NCI-H2029 treated with DMSO at 0.1 percent for 48 hours (cell line): ENCODE data around the gene RPN2.

Source experiments
- DNase-seq: peaks from one replicate; lab custom pipeline; 2025; lab: John Stamatoyannopoulos, UW

Gene RPN2

GRCh38 chr20:37218976-37219375 is 39.8 kb downstream of the RPN2 start:
- no peak for DNase-seq

- no peak for DNase-seq
Measured at GRCh38 chr20:37219751-37220668, 40.9 kb downstream of the RPN2 start.

GRCh38 chr20:37220731-37221130 is 41.6 kb downstream of the RPN2 start:
- DNase-seq = no peak

- no peak for DNase-seq
Measured at GRCh38 chr20:37222086-37222485, 43.0 kb downstream of the RPN2 start.

- peak; percentile 2 for DNase-seq
Measured at GRCh38 chr20:37223053-37223452, 43.9 kb downstream of the RPN2 start.

GRCh38 chr20:37225146-37225545 is 46.0 kb downstream of the RPN2 start:
- no peak for DNase-seq

- DNase-seq = no peak
Measured at GRCh38 chr20:37226889-37227288, 47.8 kb downstream of the RPN2 start.

- DNase-seq = no peak
Measured at GRCh38 chr20:37228082-37228481, 49.0 kb downstream of the RPN2 start.

- no peak for DNase-seq
Measured at GRCh38 chr20:37228656-37229055, 49.5 kb downstream of the RPN2 start.

- no peak for DNase-seq
Measured at GRCh38 chr20:37229357-37229756, 50.2 kb downstream of the RPN2 start.

- DNase-seq = no peak
Measured at GRCh38 chr20:37230200-37230599, 51.1 kb downstream of the RPN2 start.

GRCh38 chr20:37231947-37232630 is 53.0 kb downstream of the RPN2 start:
- no peak for DNase-seq

GRCh38 chr20:37233548-37234253 is 54.6 kb downstream of the RPN2 start:
- no peak for DNase-seq

- no peak for DNase-seq
Measured at GRCh38 chr20:37234254-37234581, 55.1 kb downstream of the RPN2 start.

- no peak for DNase-seq
Measured at GRCh38 chr20:37235065-37235464, 55.9 kb downstream of the RPN2 start.

GRCh38 chr20:37236462-37236861 is 57.3 kb downstream of the RPN2 start:
- DNase-seq = no peak

GRCh38 chr20:37237656-37238055 is 58.5 kb downstream of the RPN2 start:
- DNase-seq = no peak

GRCh38 chr20:37238426-37238825 is 59.3 kb downstream of the RPN2 start:
- no peak for DNase-seq

- DNase-seq = no peak
Measured at GRCh38 chr20:37238935-37239451, 59.9 kb downstream of the RPN2 start.

GRCh38 chr20:37240337-37241067 is 61.4 kb downstream of the RPN2 start:
- no peak for DNase-seq

GRCh38 chr20:37242503-37242902 is 63.4 kb downstream of the RPN2 start:
- no peak for DNase-seq
